Left renal cortex interstitium (tissue), 4 donors: Measurements from ENCODE around the gene CXCL6. TPM values are rescaled to one million over a fixed set of nuclear protein-coding genes. Genes with fewer than 3 reads are reported as not detected.
A peak's percentile ranks its signal among the peaks of the same experiment; 100 is the strongest.

Experiments
- DNase-seq, 4 donors: peaks; one replicate each; pipeline ENCODE4 v3.0.0-alpha.2; 2013; ENCODE audit warnings: low read depth in 4 of 4, low spot score in 2 of 4, missing footprints in 1 of 4
- polyA plus RNA-seq, 4 donors: library from polyadenylated mRNA; unstranded; fragments of 120-200 nt; gene quantifications; one replicate each; pipeline ENCODE4 v1.2.1, GENCODE V29; 2013; ENCODE audit not compliant: insufficient read length in 4 of 4

CXCL6 gene
- polyA plus RNA-seq, 4 donors: 0.14 to 0.29 (median 0.22) TPM; not detected in 1

DNA sequence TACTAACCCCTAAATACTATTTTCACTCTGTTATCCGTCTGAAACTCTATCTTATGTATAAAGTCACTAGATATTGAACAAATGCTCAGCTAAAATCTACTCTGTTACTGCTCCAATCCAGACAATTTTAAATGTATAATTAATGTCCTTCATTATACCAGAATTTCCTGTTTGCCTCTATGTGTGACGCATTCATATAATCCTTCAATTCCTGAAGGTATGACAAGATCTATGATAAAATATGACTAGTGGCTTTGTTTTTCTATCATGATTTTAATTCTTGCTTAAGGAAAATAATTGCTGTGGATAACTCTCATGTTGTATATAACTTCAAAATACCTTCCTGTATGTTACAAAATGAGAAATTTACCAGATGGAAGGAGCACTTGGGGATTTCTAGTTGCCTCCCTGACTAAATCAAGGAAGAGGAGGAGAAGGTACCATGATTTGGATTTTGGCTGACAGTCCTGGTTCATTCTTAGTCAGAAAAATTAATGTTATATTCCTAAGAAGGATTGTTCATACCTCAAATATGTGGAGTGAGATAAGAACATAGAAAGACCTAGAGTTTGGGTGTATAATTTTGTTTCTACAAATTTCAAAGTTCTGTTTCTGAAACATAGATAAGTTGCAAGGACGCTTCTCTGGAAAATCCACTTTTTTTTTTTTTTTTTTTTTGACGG, 4.9 kb downstream of the CXCL6 start:
- no peak for DNase-seq

DNA sequence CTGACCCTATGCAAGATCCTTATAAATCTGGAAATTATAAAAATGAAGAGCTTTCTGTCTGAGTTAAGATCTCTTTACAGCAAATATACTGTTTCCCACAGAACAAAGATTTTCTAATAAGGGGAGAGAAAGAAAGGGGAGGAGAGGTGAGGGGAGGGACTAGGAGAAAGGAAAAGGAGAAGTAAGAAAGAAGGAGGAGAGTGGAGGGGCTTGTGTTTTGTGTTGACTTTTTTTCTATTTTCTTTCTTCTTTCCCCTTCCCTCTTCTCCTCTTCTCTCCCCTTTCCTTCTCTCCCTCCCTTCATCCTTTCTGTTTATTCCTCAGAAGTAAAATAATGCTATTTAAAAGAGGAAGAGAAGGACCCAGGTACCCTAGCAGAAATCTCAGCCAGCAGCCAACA, 6.2 kb downstream of the CXCL6 start:
- no peak for DNase-seq

DNA sequence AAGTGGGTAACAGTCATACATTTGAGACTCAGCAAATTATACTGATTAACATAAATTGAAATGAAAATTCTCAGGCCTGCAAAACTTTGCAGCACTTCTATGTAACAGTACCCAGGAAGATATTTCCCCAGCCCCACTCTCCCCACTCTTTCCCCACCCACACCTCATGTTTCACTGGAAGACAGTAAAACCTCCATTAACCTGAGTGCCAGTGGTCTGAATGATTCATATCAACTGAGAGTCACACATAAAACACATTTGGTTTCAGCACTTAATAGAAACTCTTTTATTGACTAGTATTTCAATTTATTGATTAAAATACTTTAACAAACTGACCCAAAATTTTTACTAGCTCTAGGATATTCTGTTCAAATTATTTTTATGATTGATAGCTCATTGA, 6.9 kb downstream of the CXCL6 start:
- DNase-seq: no peak

DNA sequence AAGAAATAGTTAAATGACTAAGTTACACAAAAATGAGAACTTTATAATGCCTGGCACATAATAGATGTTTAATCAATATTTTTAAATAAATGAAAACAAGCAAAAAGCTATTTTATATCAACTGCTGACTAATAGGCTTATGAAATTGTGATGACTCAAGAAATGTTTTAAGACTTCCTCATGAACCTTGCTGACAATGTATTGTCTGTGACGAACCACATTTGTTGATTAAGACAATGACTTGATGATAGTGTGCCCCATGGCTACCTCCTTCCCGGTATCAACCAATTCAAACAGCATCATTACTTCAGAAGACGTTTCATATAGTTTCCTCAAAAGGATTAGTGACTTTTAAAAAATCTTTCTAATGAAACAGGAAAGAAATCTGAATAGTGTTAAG, 7.9 kb downstream of the CXCL6 start:
- DNase-seq: no peak

DNA sequence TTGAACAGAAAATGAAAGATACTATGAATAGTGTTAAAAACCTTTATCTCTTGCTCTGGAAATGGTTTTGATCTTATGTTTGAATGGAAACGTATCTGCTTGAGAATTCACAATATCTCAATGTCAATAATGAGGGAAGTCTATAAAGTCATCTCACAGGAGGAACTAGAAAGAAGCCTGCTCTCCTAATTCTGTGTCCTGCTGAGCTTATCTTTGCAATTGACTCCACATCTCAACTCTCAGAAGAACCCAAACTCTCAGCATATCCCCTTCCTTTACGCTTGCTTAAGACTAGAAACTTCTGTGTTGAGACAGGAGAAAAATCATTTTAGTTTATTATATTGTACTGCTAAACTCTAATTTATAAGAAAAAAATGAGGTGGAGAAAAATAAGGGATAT, 8.3 kb downstream of the CXCL6 start:
- DNase-seq: no peak

DNA sequence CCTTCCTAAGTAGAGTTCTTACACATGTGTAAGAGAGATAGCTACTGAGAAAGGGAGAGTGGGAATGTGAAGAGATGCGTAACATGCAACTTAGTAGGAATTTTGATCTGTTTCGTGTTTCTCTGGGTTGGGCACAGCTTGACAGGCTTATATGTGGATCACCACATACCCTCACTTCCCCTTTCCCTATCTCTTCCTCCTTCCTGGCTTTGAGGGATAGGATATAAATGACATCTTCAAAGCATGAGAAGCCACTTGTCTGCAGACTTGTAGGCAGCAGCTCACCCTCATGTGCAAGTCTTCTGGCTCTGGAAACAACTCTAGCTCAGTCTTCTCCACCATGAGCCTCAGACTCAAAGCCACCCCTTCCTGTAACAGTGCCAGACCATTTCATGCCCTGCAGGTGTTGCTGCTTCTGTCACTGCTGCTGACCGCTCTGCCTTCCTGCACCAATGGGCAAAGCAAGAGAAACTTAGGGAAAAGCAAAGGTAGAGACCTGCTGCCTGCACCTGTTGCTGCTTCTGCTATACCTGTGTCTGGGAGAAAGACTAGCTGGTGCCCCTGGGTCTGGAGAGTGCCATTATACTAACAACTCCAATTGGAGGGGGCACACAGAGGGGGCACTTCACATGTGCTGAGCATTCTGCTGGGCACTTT, 11.2 kb downstream of the CXCL6 start:
- DNase-seq: no peak

DNA sequence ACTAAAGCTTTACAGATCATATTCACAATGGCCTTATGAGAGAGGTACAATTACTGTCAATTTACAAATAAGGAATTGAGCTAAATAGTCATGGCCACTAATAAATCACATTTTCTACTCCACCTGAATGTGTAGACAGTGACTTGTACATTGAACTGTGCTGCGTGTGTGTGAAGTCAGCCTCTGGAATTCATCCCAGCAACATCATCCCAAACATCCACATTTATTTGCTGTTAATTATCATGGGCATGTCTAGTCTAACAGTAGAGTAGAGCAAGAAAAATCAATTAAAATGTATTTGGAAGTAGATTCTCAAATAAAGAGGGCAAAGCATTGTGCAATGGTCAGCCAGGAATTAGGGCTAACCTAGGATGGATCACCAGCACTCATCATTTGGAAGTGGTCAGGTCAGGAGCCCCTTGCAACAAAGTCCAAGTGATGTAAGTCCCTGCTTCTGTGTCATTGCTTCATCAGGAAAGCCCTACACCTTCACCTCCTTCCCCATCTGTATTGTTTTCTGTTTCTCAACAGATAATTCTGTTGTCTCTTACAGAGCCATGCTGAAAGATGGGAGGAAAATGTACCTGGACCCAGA, 11.8 kb downstream of the CXCL6 start:
- no peak for DNase-seq

DNA sequence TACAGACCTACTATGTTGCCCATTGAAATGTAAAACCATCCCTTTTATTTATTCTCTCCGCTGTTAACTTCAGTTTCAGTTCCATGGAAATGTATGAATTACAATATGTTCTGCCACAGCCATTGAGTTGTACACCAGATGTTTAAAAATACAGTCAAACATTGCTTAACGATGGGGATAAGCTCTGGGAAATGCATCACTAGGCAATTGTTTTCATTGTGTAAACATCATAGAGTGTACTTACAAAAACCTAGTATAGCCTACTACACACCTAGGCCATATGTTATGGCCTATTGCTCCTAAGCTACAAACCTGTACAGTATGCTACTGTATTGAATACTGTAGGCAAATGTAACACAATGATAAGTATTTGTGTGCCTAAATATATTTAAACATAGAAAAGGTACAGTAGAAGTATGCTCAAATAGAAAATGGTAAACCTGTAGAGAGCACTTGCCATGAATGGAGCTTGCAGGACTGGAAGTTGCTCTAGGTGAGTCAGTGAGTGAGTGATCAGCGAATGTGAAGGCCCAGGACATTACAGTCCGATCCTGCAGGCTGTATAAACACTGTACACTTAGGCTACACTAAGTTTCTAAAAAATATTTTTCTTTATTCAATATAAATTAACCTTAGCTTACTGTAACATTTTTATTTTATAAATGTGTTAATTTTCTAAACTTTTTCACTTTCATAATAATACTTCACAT, 13.9 kb downstream of the CXCL6 start:
- DNase-seq: no peak

DNA sequence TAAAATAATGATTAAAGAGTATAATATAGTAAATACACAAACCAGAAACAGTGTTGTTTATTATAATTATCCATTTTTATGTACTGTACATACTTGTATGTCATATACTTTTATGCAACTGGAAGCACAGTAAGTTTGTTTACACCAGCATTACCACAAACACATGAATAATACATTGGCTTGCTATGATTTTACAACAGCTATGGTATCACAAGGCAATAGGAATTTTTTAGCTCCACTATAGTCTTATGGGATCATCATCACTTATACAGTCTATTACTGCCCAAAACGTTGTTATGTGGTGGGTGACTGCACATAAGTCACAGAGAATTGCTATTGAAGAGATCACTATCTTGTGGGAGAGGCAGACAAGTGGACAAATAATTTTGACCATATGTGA, 14.8 kb downstream of the CXCL6 start:
- DNase-seq: no peak

DNA sequence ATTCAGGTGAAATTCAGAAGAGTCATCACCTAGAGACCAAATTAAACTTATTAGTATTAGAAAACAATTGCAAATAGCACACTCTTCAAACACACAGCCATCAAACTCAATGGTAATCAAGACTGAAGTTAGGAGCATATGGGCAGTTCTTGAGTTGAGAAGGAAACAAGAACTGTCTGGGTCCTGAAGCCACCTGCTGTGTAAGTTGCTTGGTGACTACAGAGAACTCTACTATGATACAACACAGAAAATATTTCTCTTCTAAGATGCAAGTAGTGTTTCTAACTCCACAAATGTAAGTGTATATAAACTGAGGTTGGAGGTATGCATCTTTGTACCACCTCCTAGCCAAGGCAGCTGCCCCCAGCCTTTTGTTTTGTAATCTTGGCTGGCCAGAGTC, 16.3 kb downstream of the CXCL6 start:
- no peak for DNase-seq

DNA sequence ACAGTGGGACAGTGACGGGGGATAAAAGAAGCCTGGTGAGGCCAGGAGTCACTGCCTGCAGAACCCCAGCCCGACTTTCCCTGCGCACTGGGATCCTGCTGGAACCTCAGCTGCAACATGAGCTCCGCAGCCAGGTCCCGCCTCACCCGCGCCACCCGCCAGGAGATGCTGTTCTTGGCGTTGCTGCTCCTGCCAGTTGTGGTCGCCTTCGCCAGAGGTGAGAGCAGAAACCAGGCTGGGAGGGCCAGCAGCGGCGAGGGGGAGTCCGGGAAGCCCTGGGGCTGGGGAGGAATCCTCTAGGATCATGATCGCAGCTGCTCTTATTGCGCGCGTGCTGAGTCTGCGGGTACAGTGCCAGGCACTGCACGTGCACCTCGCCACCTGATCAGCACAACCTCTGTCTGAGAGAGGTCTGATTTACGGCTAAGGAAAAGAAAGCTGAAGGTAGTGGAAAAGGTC, 16.8 kb downstream of the CXCL6 start, which contains the start of gene PF4V1:
PF4V1 (plus strand) TSS at position 51 of the 459 bp plus-strand sequence; CDS start at position 118, 67 bp downstream.
- no peak for DNase-seq

DNA sequence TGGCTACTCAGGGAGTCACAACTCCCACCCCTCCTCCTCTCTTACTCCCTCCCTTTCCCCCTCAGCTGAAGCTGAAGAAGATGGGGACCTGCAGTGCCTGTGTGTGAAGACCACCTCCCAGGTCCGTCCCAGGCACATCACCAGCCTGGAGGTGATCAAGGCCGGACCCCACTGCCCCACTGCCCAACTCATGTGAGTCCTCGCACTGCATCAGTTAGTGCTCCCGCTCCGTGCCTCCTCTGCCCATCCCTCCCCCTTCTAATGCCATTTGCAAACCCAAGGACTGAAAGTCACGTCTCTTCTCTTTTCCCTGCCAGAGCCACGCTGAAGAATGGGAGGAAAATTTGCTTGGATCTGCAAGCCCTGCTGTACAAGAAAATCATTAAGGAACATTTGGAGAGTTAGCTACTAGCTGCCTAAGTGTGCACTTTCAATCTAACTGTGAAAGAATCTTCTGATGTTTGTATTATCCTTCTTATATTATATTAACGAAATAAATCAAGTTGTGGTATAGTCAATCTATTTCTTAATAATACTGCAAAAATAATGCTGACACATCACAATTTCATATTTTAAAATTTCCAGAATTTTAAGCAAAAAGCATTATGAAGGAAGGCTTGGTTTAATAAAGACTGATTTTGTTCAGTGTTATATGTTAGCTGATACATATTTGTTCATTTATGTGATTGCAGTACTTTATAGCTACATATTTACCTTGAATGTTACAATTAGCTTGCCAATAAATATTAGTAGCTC, 17.4 kb downstream of the CXCL6 start:
- no peak for DNase-seq

DNA sequence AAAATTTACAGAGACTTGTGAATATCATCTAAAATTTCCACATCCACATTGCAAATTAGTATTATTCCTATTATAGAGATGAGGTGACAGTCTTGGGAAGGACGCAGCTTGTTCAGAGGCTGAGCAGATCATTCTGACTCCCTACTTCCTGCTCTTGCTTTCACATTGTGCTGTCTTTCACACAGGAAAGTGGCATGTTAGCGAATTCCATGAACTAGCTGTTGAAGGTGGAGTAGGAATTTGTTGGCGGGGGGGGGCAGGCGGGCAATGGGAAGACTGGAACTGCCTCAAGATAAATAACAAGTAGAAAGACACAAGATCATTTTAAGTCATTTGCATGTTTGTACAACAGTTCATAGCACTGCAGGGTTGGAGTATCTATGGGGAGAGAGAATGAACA, 18.9 kb downstream of the CXCL6 start:
- DNase-seq: no peak

DNA sequence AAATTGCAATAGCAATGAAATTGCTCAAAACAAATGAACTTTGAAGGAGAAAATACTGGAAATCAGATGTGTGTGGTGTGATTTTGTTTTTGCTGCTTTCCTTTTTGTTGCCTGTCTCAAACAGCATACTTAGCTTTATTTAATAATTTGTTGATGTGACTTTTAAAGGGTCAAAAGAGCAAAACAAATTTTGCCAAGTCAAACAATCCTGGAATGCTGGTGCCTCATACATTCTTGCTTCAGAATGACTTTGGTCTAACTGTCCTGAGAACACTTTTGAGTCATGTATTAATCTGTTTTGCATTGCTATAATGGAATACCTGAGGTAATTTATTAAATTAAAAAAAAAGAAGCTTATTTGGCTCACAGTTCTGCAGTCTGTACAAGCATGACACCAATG, 20.0 kb downstream of the CXCL6 start:
- DNase-seq: no peak

DNA sequence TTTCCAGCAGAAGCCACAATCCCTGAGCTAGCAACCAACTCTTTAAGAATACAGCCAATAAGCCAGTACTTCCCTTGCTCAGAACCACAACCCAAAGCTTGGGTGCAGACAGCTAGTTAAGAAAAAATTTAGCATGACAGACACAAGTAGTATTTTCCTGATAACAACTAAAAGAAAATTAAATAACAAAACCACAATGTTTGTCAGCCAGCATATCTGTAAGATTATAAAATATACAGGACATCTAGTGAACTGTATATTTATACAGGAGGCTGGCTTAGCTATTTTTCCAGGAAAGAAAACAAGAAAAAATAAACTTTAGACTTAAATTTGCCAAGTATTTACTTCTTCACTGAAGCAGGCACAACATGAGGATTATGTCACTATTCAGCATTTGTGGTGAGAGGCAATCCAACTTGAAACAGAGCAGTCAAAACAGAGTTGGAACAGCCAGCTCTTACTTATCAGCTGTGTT, 23.2 kb downstream of the CXCL6 start:
- DNase-seq: peak in 1 of 4 donors; percentile 19

DNA sequence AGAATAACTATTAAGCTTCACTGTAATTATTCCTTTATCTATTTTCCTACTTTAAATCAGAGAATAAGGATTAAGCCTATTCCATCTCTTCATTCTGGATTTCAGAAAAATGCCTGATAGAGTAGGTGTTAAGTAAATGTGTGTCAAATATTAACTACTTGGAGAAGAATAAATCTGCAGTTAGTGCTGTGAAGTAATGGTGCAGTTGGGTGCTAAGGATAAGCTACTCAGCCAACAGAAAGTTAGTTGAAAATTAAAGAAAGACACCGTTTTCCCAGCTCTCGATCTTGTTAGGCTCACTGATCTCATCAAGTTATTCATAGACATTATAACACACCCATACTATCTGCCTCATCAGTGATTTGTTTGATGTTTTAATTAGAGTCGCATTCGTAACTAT, 23.7 kb downstream of the CXCL6 start:
- DNase-seq: no peak

DNA sequence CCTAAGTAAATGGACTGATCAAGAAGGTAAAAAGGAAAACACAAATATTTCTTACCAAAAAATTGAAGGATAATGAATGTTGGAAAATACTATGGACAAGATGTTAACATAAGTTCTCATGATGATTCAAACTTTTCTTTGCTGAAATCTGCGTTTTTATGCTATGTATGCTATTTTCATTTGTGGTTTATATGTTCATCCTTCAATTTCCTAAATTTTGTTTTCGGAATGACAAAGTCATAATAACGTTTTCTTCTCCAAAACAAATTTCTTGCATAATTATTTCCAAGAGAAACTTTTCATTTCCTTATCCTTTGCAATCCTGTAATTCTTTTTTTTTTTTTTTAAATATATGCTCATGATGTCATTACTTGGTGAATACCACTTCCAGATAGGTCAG, 24.4 kb downstream of the CXCL6 start:
- DNase-seq: no peak

DNA sequence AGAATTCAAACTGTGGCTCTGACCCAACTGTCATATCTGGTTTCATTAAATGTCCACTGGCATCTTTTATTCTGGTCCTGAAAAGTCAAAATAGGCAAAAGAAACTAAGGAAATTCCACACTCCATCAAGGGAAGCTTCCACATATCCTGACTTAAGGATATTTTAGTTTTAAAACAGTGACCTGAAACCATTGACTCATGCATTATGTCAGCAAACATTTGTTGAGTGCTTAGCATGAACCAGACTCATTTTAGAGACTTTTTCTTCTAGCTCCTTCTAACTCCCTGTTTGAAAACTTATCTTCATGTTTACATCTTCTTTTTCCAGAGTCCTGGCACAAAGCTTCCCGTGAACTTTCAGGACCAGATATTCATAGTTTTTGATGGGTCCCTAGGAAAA, 25.8 kb downstream of the CXCL6 start:
- no peak for DNase-seq

DNA sequence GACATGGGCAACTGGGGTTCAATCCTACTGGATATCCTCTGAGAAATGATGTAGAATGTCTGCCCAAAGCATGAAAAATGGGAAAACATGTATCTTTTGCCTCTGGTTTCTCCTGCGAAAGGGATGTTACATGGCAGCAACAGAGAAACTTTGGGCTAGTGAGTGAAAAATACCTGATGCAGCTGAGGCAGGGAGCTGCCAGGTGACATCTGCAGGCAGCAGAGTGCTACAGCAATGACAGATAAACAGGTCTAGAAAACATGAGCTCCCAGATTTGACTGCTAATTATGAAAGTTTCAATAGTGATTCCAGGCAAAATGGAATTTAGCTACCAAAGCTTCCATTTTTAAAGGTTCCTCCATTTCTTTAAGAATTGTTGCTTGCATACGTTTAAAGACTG, 27.9 kb downstream of the CXCL6 start:
- no peak for DNase-seq

DNA sequence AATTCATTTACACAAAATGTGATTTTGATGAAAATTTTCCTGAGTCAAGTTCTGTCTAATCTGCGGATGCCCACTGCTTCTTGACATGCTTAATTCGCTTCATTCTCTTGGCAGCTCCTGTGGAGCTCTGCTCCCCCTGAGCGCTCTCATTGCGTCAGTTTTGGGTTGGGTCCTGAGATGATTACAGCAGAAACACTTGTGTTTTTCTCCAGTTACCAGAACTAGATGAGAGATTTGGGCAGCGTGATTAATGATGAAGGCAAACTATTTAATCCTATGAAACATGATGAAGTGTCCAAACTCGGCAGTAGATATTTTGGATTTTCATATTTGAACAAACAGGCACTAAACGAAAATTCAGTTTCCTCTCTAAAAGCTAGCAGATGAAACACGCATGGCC, 28.5 kb downstream of the CXCL6 start:
- DNase-seq: no peak
